H1 (cell line): Measurements from ENCODE around the gene ARHGAP28. TPM values are rescaled to one million over a fixed set of nuclear protein-coding genes. Genes with fewer than 3 reads are reported as not detected.

Source experiments
- CTCF ChIA-PET: fragments of 300-600 bp; sonication (Branson Sonifier 250); formaldehyde crosslinking; loops from one replicate; lab custom pipeline; 2021; ENCODE audit not compliant: partially characterized antibody; lab: Charles Lee
- POLR2A ChIA-PET: fragments of 300-600 bp; sonication (Branson Sonifier 250); formaldehyde crosslinking; loops from one replicate; lab custom pipeline; 2021; ENCODE audit warnings: inconsistent platforms; ENCODE audit not compliant: partially characterized antibody; lab: Charles Lee
- DNase-seq, 2 experiments: peaks; one replicate each; pipeline versions ENCODE4 v3.0.0 to v3.0.0-alpha.2; 2010 to 2022; ENCODE audit warnings: low spot score in 2 of 2, low read depth in 1 of 2, mixed read lengths in 1 of 2
- FAIRE-seq: peaks from 2 replicates; lab custom pipeline; 2011; peaks lifted over from hg19 to GRCh38; lab: Jason Lieb, UNC
- H2AFZ ChIP-seq: 2 replicates; pipeline ENCODE4 v1.8.1; 2012; ENCODE audit warnings: low read length, inconsistent platforms
- H2AK5ac ChIP-seq: 2 replicates; pipeline ENCODE4 v1.6.1; 2013; ENCODE audit warnings: low read depth, low read length
- H2BK120ac ChIP-seq: replicated peaks from 2 replicates; pipeline ENCODE3; 2013; ENCODE audit warnings: low read depth, low read length, inconsistent platforms
- H2BK12ac ChIP-seq: 2 replicates; pipeline ENCODE4 v1.6.1; 2013; ENCODE audit warnings: low read depth, low read length
- H2BK15ac ChIP-seq: 2 replicates; pipeline ENCODE4 v1.6.1; 2013; ENCODE audit warnings: low read length
- H2BK20ac ChIP-seq: 2 replicates; pipeline ENCODE4 v1.6.1; 2013; ENCODE audit warnings: low read length
- H2BK5ac ChIP-seq: 2 replicates; pipeline ENCODE4 v1.6.1; 2013; ENCODE audit warnings: low read depth, low read length
- H3K14ac ChIP-seq: 2 replicates; pipeline ENCODE4 v1.6.1; 2013; ENCODE audit warnings: inconsistent platforms; ENCODE audit not compliant: insufficient read length
- H3K18ac ChIP-seq: 2 replicates; pipeline ENCODE4 v1.6.1; 2013; ENCODE audit warnings: low read length; ENCODE audit errors: extremely low read depth
- H3K23ac ChIP-seq: 2 replicates; pipeline ENCODE4 v1.6.1; 2013; ENCODE audit warnings: inconsistent platforms; ENCODE audit not compliant: insufficient read length
- H3K23me2 ChIP-seq: 2 replicates; pipeline ENCODE4 v1.6.1; 2013; ENCODE audit warnings: low read depth, low read length
- H3K27ac ChIP-seq: 2 replicates; pipeline ENCODE4 v1.6.1; 2011; ENCODE audit warnings: low read depth, low read length, inconsistent platforms
- H3K27me3 ChIP-seq, 4 experiments: replicated peaks in 1 of 4; 1 replicate in 1 of 4; 2 replicates in 3 of 4; pipeline versions ENCODE4 v1.6.1 to v1.8.1; 2011 to 2013; ENCODE audit warnings: low read length in 3 of 4, mild to moderate bottlenecking in 3 of 4, inconsistent platforms in 2 of 4, mixed read lengths in 2 of 4, moderate library complexity in 1 of 4; ENCODE audit not compliant: control insufficient read depth in 3 of 4, insufficient read depth in 3 of 4; ENCODE audit errors: extremely low read depth in 1 of 4
- H3K36me3 ChIP-seq, 4 experiments: 2 replicates each; pipeline versions ENCODE4 v1.6.1 to v1.8.1; 2011 to 2013; ENCODE audit warnings: mild to moderate bottlenecking in 4 of 4, low read length in 3 of 4, moderate library complexity in 2 of 4, control low read depth in 1 of 4, inconsistent platforms in 1 of 4; ENCODE audit not compliant: insufficient read depth in 4 of 4, control insufficient read depth in 2 of 4
- H3K4ac ChIP-seq: replicated peaks from 2 replicates; pipeline ENCODE3; 2013; ENCODE audit warnings: low read length, low read depth, mixed read lengths, inconsistent platforms; ENCODE audit not compliant: insufficient read length
- H3K4me1 ChIP-seq, 4 experiments: replicated peaks in 1 of 4; 1 replicate in 1 of 4; 2 replicates in 3 of 4; pipeline versions ENCODE4 v1.6.1 to v1.8.1; 2011 to 2013; ENCODE audit warnings: low read length in 3 of 4, inconsistent platforms in 2 of 4, mixed read lengths in 1 of 4; ENCODE audit not compliant: insufficient read depth in 4 of 4, control insufficient read depth in 3 of 4
- H3K4me2 ChIP-seq, 2 experiments: 2 replicates each; pipeline versions ENCODE4 v1.6.1 to v1.8.1; 2011 to 2013; ENCODE audit warnings: low read depth in 2 of 2, low read length in 2 of 2, control low read depth in 1 of 2, inconsistent platforms in 1 of 2, mild to moderate bottlenecking in 1 of 2; ENCODE audit not compliant: insufficient read depth in 1 of 2
- H3K4me3 ChIP-seq, 4 experiments: fragments of 200-600, 300-600 bp in 1 of 4; sonication (generic), shearing (Covaris generic), sonication (Bioruptor Twin) in 1 of 4; 2 replicates each; pipeline versions ENCODE4 v1.5.1 to v1.8.1; 2011 to 2016; ENCODE audit warnings: low read length in 4 of 4, low read depth in 3 of 4, control low read depth in 2 of 4, inconsistent platforms in 2 of 4, mild to moderate bottlenecking in 2 of 4, mixed read lengths in 1 of 4, moderate library complexity in 1 of 4; ENCODE audit not compliant: insufficient read depth in 2 of 4; ENCODE audit errors: extremely low read depth in 1 of 4
- H3K56ac ChIP-seq: replicated peaks from 2 replicates; pipeline ENCODE3; 2013; ENCODE audit warnings: low read depth, mild to moderate bottlenecking, mixed read lengths, low read length, inconsistent platforms; ENCODE audit not compliant: insufficient read length
- H3K79me1 ChIP-seq: 2 replicates; pipeline ENCODE4 v1.6.1; 2013; ENCODE audit warnings: low read depth, low read length, control low read depth
- H3K79me2 ChIP-seq, 2 experiments: 2 replicates each; pipeline versions ENCODE4 v1.6.1 to v1.8.1; 2012 to 2013; ENCODE audit warnings: low read length in 2 of 2, mild to moderate bottlenecking in 2 of 2, inconsistent platforms in 1 of 2; ENCODE audit not compliant: insufficient read depth in 2 of 2, control insufficient read depth in 1 of 2
- H3K9ac ChIP-seq, 4 experiments: replicated peaks in 1 of 4; 1 replicate in 1 of 4; 2 replicates in 3 of 4; pipeline versions ENCODE4 v1.6.1 to v1.8.1; 2011 to 2013; ENCODE audit warnings: low read depth in 3 of 4, low read length in 3 of 4, control low read depth in 2 of 4, mild to moderate bottlenecking in 2 of 4, moderate library complexity in 2 of 4, inconsistent platforms in 1 of 4; ENCODE audit errors: extremely low read depth in 1 of 4
- H3K9me3 ChIP-seq, 2 experiments: 2 replicates each; pipeline versions ENCODE4 v1.6.1 to v1.8.1; 2012 to 2013; ENCODE audit warnings: mild to moderate bottlenecking in 2 of 2, moderate library complexity in 2 of 2, control low read depth in 1 of 2, inconsistent platforms in 1 of 2, low read depth in 1 of 2, low read length in 1 of 2, mixed read lengths in 1 of 2; ENCODE audit not compliant: insufficient read depth in 2 of 2
- H4K20me1 ChIP-seq, 2 experiments: replicated peaks in 1 of 2; 2 replicates each; pipeline versions ENCODE3 to v1.8.1; 2011 to 2013; ENCODE audit warnings: inconsistent platforms in 2 of 2, low read length in 2 of 2, mild to moderate bottlenecking in 1 of 2; ENCODE audit not compliant: insufficient read depth in 2 of 2, control insufficient read depth in 1 of 2
- H4K5ac ChIP-seq: 2 replicates; pipeline ENCODE4 v1.6.1; 2013; ENCODE audit warnings: low read length, low read depth, mixed read lengths, inconsistent platforms; ENCODE audit not compliant: insufficient read length
- H4K8ac ChIP-seq: 2 replicates; pipeline ENCODE4 v1.8.0; 2013; ENCODE audit warnings: mild to moderate bottlenecking, moderate library complexity, low read length, inconsistent platforms; ENCODE audit not compliant: insufficient read depth; ENCODE audit errors: extremely low read depth
- H4K91ac ChIP-seq: replicated peaks from 2 replicates; pipeline ENCODE3; 2013; ENCODE audit warnings: low read length, mixed read lengths, inconsistent platforms; ENCODE audit not compliant: insufficient read length
- BACH1 ChIP-seq: IDR thresholded peaks from 2 replicates; pipeline ENCODE4 v1.6.1; 2012; ENCODE audit warnings: low read length, improper control_type of control experiment
- CHD1 ChIP-seq: IDR thresholded peaks from 2 replicates; pipeline ENCODE4 v1.6.1; 2012; ENCODE audit warnings: low read depth, low read length, improper control_type of control experiment
- EZH2 ChIP-seq: fragments of 200-600 bp; sonication (generic); IDR thresholded peaks from 2 replicates; pipeline ENCODE4 v1.7.1; 2012; ENCODE audit warnings: low read depth, mild to moderate bottlenecking, moderate library complexity, low read length, inconsistent platforms; ENCODE audit not compliant: severe bottlenecking
- FOSL1 ChIP-seq: IDR thresholded peaks from 2 replicates; pipeline ENCODE4 v1.6.1; 2011; ENCODE audit warnings: mild to moderate bottlenecking, low read depth, low read length, moderate library complexity; ENCODE audit not compliant: insufficient read depth
- HDAC2 ChIP-seq, 2 experiments: fragments of 300-600 bp in 1 of 2; sonication (generic) in 1 of 2; IDR thresholded peaks; 2 replicates each; pipeline ENCODE4 v1.6.1; 2011 to 2012; ENCODE audit warnings: low read depth in 2 of 2, low read length in 2 of 2, mild to moderate bottlenecking in 2 of 2, moderate library complexity in 2 of 2, borderline replicate concordance in 1 of 2, inconsistent platforms in 1 of 2
- KDM1A ChIP-seq: fragments of 200-600, 300-600 bp; sonication (generic); IDR thresholded peaks from 2 replicates; pipeline ENCODE4 v1.7.1; 2016; ENCODE audit warnings: mild to moderate bottlenecking, low read length, borderline replicate concordance
- PHF8 ChIP-seq: fragments of 200-600 bp; sonication (generic); conservative IDR thresholded peaks from 2 replicates; pipeline ENCODE4 v1.7.1; 2012; ENCODE audit warnings: low read depth, mild to moderate bottlenecking, inconsistent platforms, low read length, moderate library complexity
- RAD21 ChIP-seq, 2 experiments: IDR thresholded peaks in 1 of 2; conservative IDR thresholded peaks in 1 of 2; 2 replicates each; pipeline ENCODE4 v1.6.1; 2011; ENCODE audit warnings: low read depth in 2 of 2, low read length in 2 of 2, improper control_type of control experiment in 1 of 2, inconsistent platforms in 1 of 2, mild to moderate bottlenecking in 1 of 2, moderate library complexity in 1 of 2
- RBBP5 ChIP-seq: IDR thresholded peaks from 2 replicates; pipeline ENCODE4 v1.7.1; 2012; ENCODE audit warnings: low read depth, mild to moderate bottlenecking, inconsistent platforms, low read length, moderate library complexity, borderline replicate concordance
- RXRA ChIP-seq: IDR thresholded peaks from 2 replicates; pipeline ENCODE4 v1.6.1; 2011; ENCODE audit warnings: low read depth, mild to moderate bottlenecking, low read length, moderate library complexity; ENCODE audit not compliant: insufficient read depth
- SIX5 ChIP-seq: IDR thresholded peaks from 2 replicates; pipeline ENCODE4 v1.6.1; 2011; ENCODE audit warnings: mild to moderate bottlenecking, low read depth, low read length
- SP2 ChIP-seq: IDR thresholded peaks from 2 replicates; pipeline ENCODE4 v1.6.1; 2012; ENCODE audit warnings: mild to moderate bottlenecking, low read length, inconsistent platforms
- TAF1 ChIP-seq: IDR thresholded peaks from 2 replicates; pipeline ENCODE4 v1.6.1; 2011; ENCODE audit warnings: mild to moderate bottlenecking, low read depth, low read length
- TEAD4 ChIP-seq: IDR thresholded peaks from 2 replicates; pipeline ENCODE4 v1.6.1; 2012; ENCODE audit warnings: low read depth, low read length, inconsistent platforms, mixed read lengths
- WGBS, 2 experiments: shearing (Covaris generic) in 1 of 2; methylation state at CpG; one replicate each; pipeline versions ENCODE4 v1.1.6 to v1.1.7; 2013 to 2015; ENCODE audit warnings: low lambda C conversion rate in 2 of 2, mixed read lengths in 2 of 2, inconsistent platforms in 1 of 2, low coverage in 1 of 2, missing lambda C conversion rate in 1 of 2; ENCODE audit not compliant: insufficient replicate concordance in 2 of 2, insufficient coverage in 1 of 2, insufficient read length in 1 of 2; ENCODE audit errors: extremely low coverage in 1 of 2, missing lambda C conversion rate in 1 of 2; 5-methylcytosine and 5-hydroxymethylcytosine counted together
- polyA plus RNA-seq, 7 experiments: library from polyadenylated mRNA; depleted of rRNA in 3 of 7; stranded (reverse) in 5 of 7; unstranded in 2 of 7; fragments of >200 nt in 5 of 7; fragments of 200-250 nt in 2 of 7; gene quantifications; 1 replicate in 5 of 7; 2 replicates in 1 of 7; 4 replicates in 1 of 7; pipeline versions ENCODE4 v1.2.1 to v1.2.3, GENCODE V29; 2011 to 2013; ENCODE audit warnings: missing spikeins in 2 of 7, mixed read lengths in 2 of 7
- total RNA-seq: library from RNA; stranded (reverse); fragmentation: NEBNext Ultra II Directional; extraction: Animal tissue kit (Norgen Biotek cat#: 25700); gene quantifications from 2 replicates; pipeline ENCODE4 v1.2.1, GENCODE V29; 2021

The ARHGAP28 gene
- total and polyA plus RNA-seq, 2 of the 8 experiments (the other 6 are each of a cell fraction or from before 2014, with no cell fraction given): 2.9 to 14.4 TPM

DNA sequence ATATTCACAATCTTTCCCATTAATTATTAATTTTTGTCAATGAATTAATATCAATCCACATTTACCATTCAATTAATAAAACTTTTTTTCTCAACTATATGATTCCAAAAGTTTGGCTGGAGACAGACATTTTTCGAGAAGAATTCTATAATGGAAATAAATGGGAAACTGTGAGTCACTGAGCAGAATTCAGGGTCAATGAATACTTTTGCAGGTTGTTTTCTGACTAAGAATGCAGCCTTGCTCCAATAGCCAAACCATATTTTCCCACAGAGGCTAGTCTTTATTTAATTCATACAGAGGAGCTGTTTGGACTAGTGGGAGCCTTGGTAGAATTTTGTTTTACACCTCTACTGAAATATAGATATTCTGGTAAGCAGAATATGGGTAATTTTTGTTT, 82.3 kb downstream of the ARHGAP28 start:
- Histone ChIP-seq H3K9me3 (no peaks in the 10 kb centered on the region), H2BK20ac (no peak overlapping the region)
- POLR2A ChIA-PET: no interaction called here
- no peak for TF ChIP-seq RAD21 (IDR thresholded peaks at IDR 0.05 in 1 of 2, conservative IDR thresholded peaks at IDR 0.05 in 1 of 2; ENCODE audit: low read depth in 2 of 2, low read length in 2 of 2)
- TF ChIP-seq EZH2: no peak
- TF ChIP-seq TEAD4: no peak
- no peak for TF ChIP-seq TAF1
- TF ChIP-seq RBBP5: no peak
- no peak for TF ChIP-seq RXRA
- no peak for TF ChIP-seq SP2
- TF ChIP-seq PHF8: no peak
- TF ChIP-seq HDAC2 (IDR thresholded peaks at IDR 0.05; ENCODE audit: borderline replicate concordance in 1 of 2, low read depth in 2 of 2, low read length in 2 of 2): no peak
- TF ChIP-seq KDM1A: no peak
- no peak for TF ChIP-seq SIX5
- TF ChIP-seq BACH1: no peak
- TF ChIP-seq CHD1: no peak
- TF ChIP-seq FOSL1: no peak

More for the DNA sequence above, 82.3 kb downstream of the ARHGAP28 start:
- Histone ChIP-seq H3K27me3 (no peaks in the 10 kb centered on the region), H3K4ac (no peak overlapping the region), H3K9ac (no peak overlapping the region), H3K23ac (no peak overlapping the region), H3K27ac (no peak overlapping the region), H3K18ac (no peak overlapping the region), H2BK15ac (no peak overlapping the region), H2BK120ac (no peak overlapping the region), H3K79me2 (no peaks in the 10 kb centered on the region), H3K36me3 (no peaks in the 10 kb centered on the region), H3K4me3 (no peak overlapping the region), H4K91ac (no peak overlapping the region), H3K56ac (no peak overlapping the region), H3K23me2 (no peaks in the 10 kb centered on the region), H4K8ac (no peak overlapping the region), H2BK12ac (no peak overlapping the region), H3K4me1 (no peaks in the 10 kb centered on the region; a peak in 2 of 7 replicates), H3K79me1 (no peaks in the 10 kb centered on the region), H2AFZ (no peak overlapping the region), H2AK5ac (no peak overlapping the region), H4K5ac (no peak overlapping the region), H3K4me2 (no peak overlapping the region), H4K20me1 (no peaks in the 10 kb centered on the region), H2BK5ac (no peak overlapping the region), H3K14ac (no peak overlapping the region)
- WGBS, 2 experiments: 75% methylated on average over 1 of the region's 1 CpG; no CpG with 5 or more reads in 1 of the 2 experiments
- FAIRE-seq: no peak
- DNase-seq: no peak
- CTCF ChIA-PET: interaction anchor here (1.3 kb wide), 1 partner anchor 11 kb away, joined by 3 read pairs; no protein-coding TSS in a partner anchor
